SU-DHL-6 (cell line): Measurements from ENCODE around the gene HNRNPL.

Experiments
- H2AFZ ChIP-seq: fragments of 200-600 bp; sonication (generic); 2 replicates; pipeline ENCODE4 v1.6.1; 2014; ENCODE audit warnings: low read depth, mild to moderate bottlenecking, moderate library complexity, mixed read lengths, antibody characterized with exemption, low read length; ENCODE audit not compliant: severe bottlenecking
- H3F3A ChIP-seq: fragments of 200-600 bp; shearing (Covaris generic); 2 replicates; pipeline ENCODE4 v1.6.0; 2016; ENCODE audit warnings: antibody characterized with exemption, mild to moderate bottlenecking; ENCODE audit not compliant: insufficient read depth
- H3K27ac ChIP-seq: fragments of 200-600 bp; sonication (generic); 2 replicates; pipeline ENCODE4 v1.5.1; 2016; ENCODE audit warnings: low read depth, mild to moderate bottlenecking, low read length, moderate library complexity, mixed read lengths
- H3K27me3 ChIP-seq: fragments of 200-600 bp; sonication (generic), shearing (Covaris generic); 2 replicates; pipeline ENCODE4 v1.6.0; 2014; ENCODE audit warnings: mild to moderate bottlenecking, low read length
- H3K36me3 ChIP-seq: fragments of 200-600 bp; sonication (generic); 2 replicates; pipeline ENCODE4 v1.6.1; 2014; ENCODE audit warnings: mild to moderate bottlenecking, low read length, mixed read lengths
- H3K4me2 ChIP-seq: fragments of 300-600, 200-600 bp; shearing (Covaris generic), sonication (generic); 2 replicates; pipeline ENCODE4 v1.6.0; 2014; ENCODE audit warnings: low read length, low read depth, mild to moderate bottlenecking; ENCODE audit not compliant: poor library complexity, severe bottlenecking
- H3K4me3 ChIP-seq: fragments of 200-600 bp; sonication (generic); 2 replicates; pipeline ENCODE4 v1.5.1; 2014; ENCODE audit warnings: antibody characterized with exemption, low read length, mild to moderate bottlenecking, mixed read lengths; ENCODE audit not compliant: insufficient read depth, poor library complexity, severe bottlenecking
- H3K79me2 ChIP-seq: fragments of 200-600 bp; sonication (generic); 2 replicates; pipeline ENCODE4 v1.6.1; 2014; ENCODE audit warnings: mild to moderate bottlenecking, low read length, moderate library complexity; ENCODE audit not compliant: insufficient read depth
- H3K9ac ChIP-seq: fragments of 200-600 bp; sonication (generic); 2 replicates; pipeline ENCODE4 v1.7.0; 2014; ENCODE audit warnings: mild to moderate bottlenecking, low read length
- H3K9me2 ChIP-seq: fragments of 200-600 bp; sonication (generic); replicated peaks from 2 replicates; pipeline ENCODE4 v1.6.1; 2014; ENCODE audit warnings: low read length; ENCODE audit not compliant: insufficient read depth
- H3K9me3 ChIP-seq: fragments of 200-600 bp; sonication (generic); 2 replicates; pipeline ENCODE4 v1.6.1; 2014; ENCODE audit warnings: low read length, mixed read lengths; ENCODE audit not compliant: insufficient read depth
- H4K20me1 ChIP-seq: fragments of 200-600 bp; sonication (generic); 2 replicates; pipeline ENCODE4 v1.6.1; 2014; ENCODE audit warnings: low read depth, mild to moderate bottlenecking, antibody characterized with exemption, low read length, moderate library complexity, mixed read lengths
- CTCF ChIP-seq: fragments of 200-600 bp; sonication (generic); IDR thresholded peaks from one replicate; pipeline ENCODE4 v1.5.1; 2017; ENCODE audit warnings: antibody characterized with exemption, mild to moderate bottlenecking, low read length, moderate library complexity; ENCODE audit not compliant: insufficient read depth, poor library complexity, severe bottlenecking
- EZH2phosphoT487 ChIP-seq: fragments of 200-600 bp; sonication (generic), shearing (Covaris generic); conservative IDR thresholded peaks from 2 replicates; pipeline ENCODE4 v1.6.1; 2018; ENCODE audit warnings: mild to moderate bottlenecking, antibody characterized with exemption, low read length, moderate library complexity, mixed read lengths

The HNRNPL gene

GRCh38 chr19:38838986-38839761, 10.6 kb downstream of the HNRNPL start:
- Histone ChIP-seq H3K9me2 (no peaks in the 10 kb centered on the region), H3K36me3 (peaks cover 49% of the 10 kb centered on the region), H4K20me1 (peaks cover 39% of the 10 kb centered on the region), H3K9ac (no peak overlapping the region), H2AFZ (no peak overlapping the region), H3K27ac (no peak overlapping the region), H3K4me2 (no peak overlapping the region), H3K9me3 (no peaks in the 10 kb centered on the region), H3K27me3 (no peaks in the 10 kb centered on the region), H3F3A (peaks cover 66% of the 10 kb centered on the region), H3K4me3 (no peak overlapping the region), H3K79me2 (peaks cover 33% of the 10 kb centered on the region)
- TF ChIP-seq EZH2phosphoT487 (no peak), CTCF (no peak)

- Histone ChIP-seq H2AFZ (no peak overlapping the region), H3F3A (peaks cover 71% of the 10 kb centered on the region), H3K27me3 (no peaks in the 10 kb centered on the region), H3K36me3 (peaks cover 42% of the 10 kb centered on the region), H3K9ac (no peak overlapping the region), H3K27ac (no peak overlapping the region), H4K20me1 (peaks cover 31% of the 10 kb centered on the region), H3K9me2 (no peaks in the 10 kb centered on the region), H3K4me3 (no peak overlapping the region), H3K79me2 (peaks cover 25% of the 10 kb centered on the region), H3K9me3 (no peaks in the 10 kb centered on the region), H3K4me2 (no peak overlapping the region)
- TF ChIP-seq CTCF, result no peak
- no peak for TF ChIP-seq EZH2phosphoT487
Measured at GRCh38 chr19:38838208-38838985, 11.4 kb downstream of the HNRNPL start.

- Histone ChIP-seq H3K4me2 (no peak overlapping the region), H3K79me2 (peaks cover 18% of the 10 kb centered on the region), H3F3A (peaks cover 78% of the 10 kb centered on the region), H4K20me1 (peaks cover 24% of the 10 kb centered on the region), H3K4me3 (no peak overlapping the region), H3K9me3 (no peaks in the 10 kb centered on the region), H3K9ac (no peak overlapping the region), H3K9me2 (no peaks in the 10 kb centered on the region), H3K36me3 (peaks cover 35% of the 10 kb centered on the region), H2AFZ (no peak overlapping the region), H3K27ac (no peak overlapping the region), H3K27me3 (no peaks in the 10 kb centered on the region)
- TF ChIP-seq CTCF (no peak), EZH2phosphoT487 (no peak)
Measured at GRCh38 chr19:38837656-38838121, 12.1 kb downstream of the HNRNPL start.
